Measurements from ENCODE around the gene RNF150.

- TF ChIP-seq CTCF (IDR thresholded peaks at IDR 0.05; ENCODE audit: low read depth, low read length) (no peak), EZH2phosphoT487 (IDR thresholded peaks at IDR 0.05; ENCODE audit: low read depth) (no peak)
Measured at GRCh38 chr4:140928880-140929279, 204.4 kb downstream of the RNF150 start.

Data from OCI-LY3 (cell line).